NCI-H1417 treated with DMSO at 0.1 percent for 48 hours (cell line): ENCODE measurements around the gene CD79A.
"Not testable (repeated sequence)": the region's sequence is repeated elsewhere in the genome, so short reads cannot be mapped to it uniquely, and the experiment has no call there.

Experiments used
- DNase-seq: peaks from one replicate; lab custom pipeline; 2025; lab: John Stamatoyannopoulos, UW

The CD79A gene

DNA sequence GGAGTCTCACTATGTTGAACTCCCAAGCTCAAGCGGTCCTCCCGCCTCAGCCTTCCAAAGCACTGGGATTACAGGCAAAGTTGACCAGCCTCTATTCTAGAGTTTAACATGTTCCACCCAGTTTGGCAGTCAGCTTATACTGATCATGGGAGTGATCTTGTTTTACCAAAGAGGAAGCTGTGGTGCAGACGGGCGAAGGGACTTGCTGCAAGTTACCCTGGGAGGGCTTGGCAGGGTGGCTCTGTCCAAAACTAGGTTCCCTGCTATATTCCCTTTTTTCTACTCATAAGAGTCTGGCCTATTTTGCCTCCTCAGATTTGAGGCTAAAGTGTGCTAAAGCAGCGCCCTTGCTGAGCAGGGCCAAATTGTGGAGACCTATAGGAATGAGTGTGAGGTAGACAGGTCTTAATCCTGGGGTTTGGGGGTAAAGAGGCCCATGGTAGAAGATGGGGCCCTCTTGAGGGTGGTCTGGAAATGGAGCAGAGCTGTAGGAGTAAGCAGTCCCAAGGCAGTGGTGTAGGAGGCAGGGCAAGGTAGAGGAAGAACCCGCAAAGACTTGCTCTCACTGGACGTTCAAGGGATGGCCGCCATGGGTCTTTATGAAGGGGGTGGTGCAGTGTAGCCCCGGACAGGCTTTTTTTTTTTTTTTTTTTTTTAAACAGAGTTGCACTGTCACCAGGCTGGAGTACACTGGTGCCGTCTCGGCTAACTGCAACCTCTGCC is 13.7 kb upstream of the CD79A start:
- DNase-seq: no peak

DNA sequence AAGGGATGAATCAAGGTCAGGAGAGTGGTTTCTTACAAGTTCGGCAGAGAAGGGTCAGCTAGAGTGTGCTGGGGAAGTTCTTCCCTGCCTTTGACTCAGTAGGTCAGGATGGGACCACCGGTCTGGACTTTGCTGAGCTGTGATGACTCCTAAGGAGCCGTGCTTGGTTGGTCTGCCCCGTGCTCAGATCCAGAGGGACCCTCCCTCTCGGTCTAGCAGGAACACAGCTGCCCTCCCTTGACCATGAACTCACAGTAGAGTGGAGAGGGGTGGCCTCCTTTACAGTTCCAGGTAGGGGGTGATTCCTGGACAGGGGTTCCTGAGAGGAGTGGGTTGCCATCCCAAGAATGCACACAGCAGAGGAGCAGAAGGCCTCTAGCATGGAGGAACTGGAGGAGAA is 12.7 kb upstream of the CD79A start:
- DNase-seq: no peak

DNA sequence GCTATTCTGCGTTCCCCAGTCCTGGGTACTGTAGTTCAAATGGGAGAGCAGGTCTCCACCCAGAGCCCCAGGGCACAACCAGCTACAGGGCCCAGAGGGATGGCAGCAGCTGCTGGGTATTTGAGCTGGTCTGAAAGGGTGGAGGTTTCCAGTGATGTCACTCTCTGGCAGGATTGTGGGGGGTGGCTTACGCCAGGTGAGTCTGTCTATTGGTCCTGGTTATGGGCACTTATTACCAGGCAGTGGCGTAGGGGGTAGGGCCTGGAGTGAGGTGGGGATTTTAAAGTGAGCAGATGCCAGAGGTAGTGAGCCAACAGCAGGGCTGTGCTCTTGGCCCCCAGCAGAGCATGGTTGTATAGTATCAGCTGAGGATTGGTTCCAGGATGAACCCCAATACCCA is 10.8 kb upstream of the CD79A start:
- no peak for DNase-seq

DNA sequence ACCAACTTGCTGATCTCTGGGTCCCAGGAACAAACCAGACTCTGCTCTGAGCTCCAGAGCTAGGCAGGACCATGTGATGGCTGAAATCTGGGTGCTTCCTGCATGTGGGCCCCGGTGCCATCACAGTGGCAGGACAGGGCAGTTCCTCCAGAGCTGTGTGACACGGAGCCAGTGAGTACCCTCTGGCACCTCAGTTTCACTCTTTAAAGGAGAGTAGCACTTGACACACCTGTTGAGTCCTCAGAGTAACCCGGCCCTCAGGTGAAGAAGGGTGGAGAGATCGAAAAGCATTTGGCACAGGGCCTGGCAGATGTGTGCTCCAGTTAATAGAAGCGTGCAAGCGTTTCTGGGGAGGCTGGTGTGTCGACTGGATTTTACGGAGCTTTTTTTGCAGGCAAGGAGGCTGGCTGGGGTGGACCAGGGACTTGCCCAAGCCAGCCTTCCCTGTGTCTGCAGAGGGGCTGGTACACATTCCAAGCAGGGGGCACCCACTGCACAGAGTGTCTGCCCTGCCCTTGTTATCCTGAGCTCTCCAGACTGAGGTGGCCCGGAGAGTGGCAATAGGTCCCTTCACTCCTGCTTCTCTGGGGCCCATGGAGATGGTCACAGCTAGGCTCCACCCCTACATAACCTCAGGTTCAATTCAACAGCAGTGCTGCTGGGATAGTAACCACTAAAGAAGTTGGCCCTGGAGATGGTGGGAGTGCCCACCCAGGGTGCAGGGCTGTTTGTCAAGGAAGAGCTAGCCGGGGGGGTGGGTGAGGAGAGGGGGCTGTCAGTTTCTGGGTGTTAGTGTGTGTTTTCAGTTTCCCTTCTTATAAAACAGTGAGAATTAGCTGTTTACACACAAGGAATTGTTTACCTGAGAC is 8.7 kb upstream of the CD79A start:
- no peak for DNase-seq

DNA sequence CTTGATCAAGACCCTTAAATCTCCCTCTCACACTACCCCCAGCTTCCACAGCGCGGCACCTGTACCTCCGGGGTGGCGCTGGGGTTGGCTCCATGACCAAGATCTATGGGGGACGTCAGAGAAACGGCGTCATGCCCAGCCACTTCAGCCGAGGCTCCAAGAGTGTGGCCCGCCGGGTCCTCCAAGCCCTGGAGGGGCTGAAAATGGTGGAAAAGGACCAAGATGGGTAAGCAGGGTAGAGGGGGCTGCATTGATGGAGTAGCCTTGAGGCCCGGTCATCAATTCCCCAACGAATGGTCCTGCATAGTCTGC is 8.1 kb upstream of the CD79A start:
- no peak for DNase-seq

DNA sequence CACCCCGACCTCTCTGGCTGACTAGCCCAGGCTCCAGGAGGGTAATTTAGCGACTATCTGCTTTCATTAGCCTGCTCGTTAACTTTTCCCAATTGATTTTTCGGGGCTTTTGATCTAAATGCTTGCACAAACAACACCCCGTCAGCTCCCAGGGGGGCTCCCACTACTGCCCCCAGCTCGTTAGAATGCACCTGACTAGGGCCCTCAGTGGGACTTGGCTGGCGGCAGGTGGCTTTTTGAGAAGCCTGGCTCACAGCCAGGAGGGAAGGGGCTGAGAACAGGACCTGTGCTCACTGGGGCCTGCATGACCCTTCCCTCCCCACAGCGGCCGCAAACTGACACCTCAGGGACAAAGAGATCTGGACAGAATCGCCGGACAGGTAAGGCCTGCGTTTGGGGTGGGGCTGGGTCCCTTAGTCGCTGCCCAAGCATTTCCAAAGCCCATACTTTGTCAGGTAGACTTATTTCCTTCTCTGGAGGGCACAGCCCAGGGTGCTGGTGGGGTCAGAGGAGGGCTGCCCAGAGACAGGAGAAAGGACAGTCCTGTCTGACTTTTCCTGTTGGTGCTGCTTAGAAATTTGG is 7.6 kb upstream of the CD79A start:
- no peak for DNase-seq

DNA sequence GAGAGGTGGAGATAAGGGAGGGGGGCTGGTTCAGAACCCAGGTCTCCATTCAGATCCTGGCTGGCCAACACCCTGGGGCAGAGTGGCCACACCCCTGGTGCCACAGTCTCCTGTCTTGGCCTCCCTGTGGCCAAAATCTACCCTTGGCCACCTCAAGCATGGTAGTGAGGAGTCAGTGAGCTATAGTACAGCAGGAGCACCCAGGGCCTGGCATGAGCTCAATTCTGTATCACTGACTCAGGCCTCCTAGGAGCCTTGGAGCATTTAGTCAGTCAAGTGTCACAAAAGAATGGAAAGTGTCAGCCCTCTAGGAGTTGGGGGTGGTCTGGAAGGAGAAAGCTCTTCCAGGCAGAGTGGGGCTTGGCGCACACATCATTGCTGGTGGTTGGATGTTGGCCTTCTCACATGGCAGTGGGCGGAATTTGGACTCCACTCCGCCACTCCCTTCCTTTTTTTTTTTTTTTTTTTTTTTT is 6.6 kb upstream of the CD79A start:
- DNase-seq: no peak

DNA sequence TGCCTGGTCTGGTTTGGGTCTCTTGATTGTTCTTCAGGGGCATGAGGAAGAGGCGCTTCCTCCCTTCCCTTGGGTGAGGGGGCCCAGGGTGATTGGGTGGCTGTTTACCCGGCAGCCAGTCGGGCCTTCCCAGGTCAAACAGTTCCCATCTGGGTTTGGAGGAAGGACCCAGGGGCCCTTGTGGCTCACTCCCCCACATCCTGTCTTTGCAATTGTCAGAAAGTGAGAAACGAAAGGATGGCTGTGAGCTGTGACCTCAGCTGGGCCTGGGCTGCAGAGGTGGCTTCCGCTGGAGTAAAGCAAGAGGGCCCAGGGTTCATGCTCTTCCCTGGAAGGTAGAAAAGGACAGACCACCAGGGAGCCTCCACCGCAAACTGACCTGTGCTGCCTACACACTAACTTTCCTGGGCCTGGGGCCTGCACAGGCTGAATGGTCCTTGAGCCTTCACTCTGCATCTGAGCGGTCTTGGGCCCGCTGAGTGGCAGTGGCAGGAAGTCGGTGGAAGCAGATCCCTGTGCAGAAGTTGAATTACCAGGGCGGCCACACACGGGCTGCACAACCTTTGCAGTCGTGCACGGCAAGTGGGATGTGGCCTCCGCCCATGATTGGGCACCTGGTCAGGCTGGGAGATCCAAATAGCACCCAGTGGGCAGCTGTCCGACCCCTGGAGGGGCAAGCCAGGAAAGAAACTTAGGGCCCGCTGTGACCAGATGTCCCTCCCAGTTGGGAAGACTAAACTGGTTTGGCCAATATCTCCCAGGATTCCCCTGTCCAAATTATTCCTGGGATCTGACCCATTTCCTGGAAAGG is 5.3 kb upstream of the CD79A start:
- no peak for DNase-seq

DNA sequence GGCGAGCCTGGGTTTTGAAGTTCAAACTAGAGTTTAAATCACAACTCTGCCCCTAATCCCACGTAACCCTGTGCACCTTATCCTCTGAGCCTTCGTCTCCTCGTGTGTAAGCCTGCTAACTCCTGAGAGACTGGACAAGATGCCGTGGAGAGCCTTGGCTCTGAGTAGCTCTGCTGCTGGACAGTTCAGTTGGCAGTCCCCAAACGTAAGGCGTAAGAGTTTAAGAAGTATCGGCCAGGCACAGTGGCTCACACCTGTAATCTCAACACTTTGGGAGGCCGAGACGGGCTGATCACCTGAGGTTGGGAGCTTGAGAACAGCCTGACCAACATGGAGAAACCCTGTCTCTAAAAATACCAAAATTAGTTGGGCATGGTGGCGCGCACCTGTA is 4.7 kb upstream of the CD79A start:
- DNase-seq: no peak

DNA sequence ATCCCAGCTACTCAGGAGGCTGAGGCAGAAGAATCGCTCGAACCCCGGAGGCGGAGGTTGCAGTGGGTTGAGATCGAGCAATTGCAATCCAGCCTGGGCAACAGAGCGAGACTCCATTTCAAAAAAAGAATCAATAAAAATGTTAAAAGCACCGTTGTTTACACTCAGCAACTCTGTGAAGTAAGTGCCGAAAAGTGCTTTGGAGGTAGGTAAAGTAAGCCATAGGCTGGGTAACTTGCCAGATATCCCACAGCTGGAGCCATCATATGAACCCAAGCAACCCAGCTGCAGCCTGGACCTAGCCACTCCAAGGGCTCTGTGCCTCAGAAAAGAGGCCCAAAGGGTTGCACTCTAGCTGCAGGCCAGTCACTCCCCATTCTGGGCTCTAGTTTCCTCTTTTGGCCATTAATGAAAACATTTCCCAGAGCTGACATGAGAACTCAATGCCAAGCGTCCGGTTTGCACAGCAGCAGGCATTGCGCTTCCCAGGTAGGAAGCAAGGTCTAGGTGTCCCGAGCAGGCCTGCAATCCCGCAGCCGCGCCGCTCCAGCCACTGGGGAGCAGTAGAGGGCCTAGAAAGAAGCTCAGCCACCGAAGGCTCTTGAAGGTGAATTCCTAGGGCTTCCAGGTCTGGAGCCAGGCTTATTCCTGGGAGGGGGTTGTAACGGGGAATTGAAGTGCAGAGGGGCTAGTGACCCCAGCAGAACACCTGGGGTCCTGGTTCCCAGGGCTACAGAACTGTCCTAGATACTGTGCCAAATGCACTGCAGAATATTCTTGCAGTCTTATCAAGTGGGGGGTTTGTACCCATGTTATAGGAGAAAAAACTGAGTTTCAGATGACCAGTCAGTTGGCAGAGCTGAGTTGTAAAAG is 4.1 kb upstream of the CD79A start:
- no peak for DNase-seq

DNA sequence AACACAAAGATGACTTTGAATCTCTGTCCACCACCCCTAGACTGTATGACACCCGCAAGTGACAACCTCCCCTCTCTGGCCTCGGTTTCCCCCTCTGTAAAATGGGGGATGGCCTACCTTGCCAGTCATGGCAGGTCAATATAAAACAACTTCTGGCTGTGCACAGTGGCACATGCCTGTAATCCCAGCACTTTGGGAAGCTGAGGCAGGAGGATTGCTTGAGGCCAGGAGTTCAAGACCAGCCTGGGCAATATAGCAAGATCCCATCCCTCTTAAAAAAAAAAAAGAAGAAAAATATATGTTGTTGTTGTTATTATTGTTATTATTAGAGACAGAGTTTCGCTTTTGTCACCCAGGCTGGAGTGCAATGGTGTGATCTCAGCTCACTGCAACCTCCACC is 1.1 kb upstream of the CD79A start:
- not testable (repeated sequence) for DNase-seq

DNA sequence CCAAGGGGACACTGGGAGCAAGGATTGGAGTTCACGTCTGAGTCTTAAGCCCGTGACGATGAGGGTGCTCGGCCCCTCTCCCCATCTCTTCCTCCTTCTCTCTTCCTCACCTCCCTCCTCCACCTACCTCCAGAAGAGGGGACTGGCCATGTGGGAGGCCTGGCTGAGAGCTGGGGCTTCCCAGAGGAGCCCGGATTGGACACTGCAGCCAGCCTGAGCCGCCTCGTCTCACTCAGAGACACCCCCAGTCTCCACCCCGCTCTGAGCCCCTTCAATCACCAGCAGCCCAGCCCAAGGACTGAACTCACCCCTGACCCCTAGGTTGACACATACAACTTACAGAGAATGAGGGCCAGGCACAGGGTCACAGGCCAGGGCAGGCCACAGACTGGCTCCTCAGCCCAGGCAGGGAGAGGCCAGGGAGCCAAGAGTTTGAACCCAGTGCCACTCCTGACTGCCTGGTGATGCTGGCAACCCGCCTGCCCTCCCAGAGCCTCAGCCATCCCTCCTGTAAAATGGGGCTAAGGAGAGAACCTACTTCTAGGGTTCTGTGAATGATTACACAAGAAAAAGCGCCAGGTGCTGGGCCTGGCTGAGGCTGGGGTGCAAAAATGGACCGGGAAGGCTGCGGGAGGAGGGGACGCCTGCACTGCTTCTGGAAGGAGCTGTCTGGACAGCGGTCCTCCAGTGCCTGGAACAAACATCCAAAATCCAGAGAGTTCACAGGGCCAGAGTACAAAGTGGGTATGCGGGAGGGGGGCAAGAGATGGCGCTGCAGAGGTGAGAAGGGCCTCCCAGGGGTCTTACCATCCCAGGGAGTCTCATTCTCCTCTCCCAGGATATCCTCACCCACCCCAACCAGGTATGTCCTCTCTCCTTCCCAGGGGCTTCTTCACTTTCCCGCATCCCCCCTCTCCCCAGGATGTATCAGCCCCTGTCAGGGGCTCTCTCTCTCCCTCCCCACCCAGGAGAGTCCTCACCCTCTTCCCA is 1.1 kb downstream of the CD79A start:
- DNase-seq: no peak

DNA sequence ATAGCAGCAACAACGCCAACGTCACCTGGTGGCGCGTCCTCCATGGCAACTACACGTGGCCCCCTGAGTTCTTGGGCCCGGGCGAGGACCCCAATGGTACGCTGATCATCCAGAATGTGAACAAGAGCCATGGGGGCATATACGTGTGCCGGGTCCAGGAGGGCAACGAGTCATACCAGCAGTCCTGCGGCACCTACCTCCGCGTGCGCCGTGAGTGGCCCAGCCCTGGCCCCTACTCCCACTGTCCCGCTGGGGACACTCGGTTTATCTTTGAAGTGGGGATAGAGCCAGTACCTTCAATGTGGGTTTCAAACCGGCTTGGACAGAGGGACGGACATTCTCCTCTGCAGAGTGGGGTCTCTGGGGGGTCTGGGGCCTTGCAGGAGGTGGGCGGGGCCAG is 2.0 kb downstream of the CD79A start:
- no peak for DNase-seq

DNA sequence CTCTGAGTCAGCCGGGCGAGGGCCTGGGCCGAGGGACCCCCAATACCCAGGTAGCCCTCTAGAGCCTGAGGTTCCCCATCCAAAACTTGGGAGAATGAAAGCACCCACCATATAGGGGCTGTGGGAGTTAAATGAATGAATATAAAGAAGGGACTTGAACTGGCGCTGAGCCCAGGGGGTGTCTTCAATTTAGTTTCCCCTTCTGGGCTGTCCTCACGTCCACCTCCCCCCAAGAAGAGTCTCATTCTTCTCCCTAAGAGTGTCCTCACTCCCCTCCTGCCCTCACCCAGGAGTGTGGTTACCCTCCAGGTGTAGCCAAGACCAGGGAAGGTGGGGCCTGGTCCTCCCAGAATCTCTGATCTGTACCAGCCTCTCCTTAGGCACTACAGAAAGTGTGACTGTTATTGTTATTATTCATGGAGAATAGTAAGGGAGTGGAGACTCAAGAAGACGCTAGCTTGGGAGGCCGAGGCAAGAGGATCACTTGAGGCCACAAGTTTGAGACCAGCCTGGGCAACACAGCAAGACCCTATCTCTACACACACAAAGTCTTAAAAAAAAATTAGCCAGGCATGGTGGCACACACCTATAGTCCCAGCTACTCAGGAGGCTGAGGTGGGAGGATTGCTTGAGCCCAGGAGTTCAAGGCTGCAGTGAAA is 2.7 kb downstream of the CD79A start:
- no peak for DNase-seq

DNA sequence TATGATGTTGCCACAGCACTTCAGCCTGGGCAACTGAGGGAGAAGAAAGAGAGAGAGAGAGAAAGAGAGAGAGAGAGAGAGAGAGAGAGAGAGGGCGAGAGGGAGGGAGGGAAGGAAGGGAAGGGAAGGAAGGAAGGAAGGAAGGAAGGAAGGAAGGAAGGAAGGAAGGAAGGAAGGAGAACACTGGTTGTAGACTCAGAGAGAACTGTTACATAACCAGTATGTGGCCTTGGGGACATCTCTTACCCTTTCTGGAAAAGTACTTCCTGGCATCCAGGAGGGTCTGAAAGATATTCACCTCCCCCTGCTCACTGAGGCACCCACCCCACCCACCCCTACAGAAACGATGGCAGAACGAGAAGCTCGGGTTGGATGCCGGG is 3.2 kb downstream of the CD79A start:
- DNase-seq: no peak

DNA sequence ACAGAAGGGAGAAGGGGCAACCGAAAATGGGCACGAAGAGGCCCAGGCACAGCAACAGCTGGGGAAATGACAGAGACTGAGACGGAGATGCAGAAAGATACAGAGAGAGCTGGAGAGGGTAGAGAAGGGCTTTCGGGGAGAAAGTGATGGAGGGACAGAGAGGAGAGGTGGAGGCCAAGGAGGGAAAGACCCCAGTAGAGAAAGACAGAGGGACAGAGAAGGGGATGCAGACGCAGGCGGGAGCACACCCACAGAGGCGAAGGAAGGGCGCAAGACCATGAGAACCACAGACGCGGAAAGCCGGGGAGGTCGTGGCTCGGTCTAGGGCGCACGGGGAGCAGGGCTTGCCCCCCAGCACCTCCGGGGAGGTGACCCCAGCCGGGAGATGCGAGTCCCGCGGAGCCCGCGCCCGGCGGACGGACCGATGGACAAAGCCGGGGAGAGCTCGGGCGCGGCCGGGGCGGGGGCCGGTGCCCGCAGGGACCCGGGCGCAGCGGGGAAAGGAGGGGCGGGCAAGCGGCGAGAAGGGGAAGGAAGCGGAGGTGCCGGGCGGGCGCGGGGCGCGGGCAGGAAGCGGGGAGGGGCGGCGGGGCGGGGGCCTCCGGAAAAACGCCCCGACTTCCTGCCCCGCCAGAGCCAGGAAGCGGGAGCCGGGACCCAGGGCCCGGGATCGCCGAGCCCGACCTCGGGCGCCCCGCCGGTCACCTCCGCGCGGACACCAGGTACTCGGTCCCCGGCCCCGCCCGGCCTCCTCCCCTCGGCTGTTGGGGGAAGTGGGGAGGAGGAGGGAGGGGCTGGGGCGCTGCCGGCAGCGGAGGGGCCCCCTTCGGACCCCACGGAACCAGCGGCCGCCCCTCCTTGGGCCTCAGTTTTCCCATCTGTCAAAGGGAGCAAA is 5.7 kb downstream of the CD79A start, which contains the start of gene ARHGEF1:
Gene ARHGEF1 (plus strand): TSS at position 617 of the 895 bp plus-strand sequence. CDS start 4,899 bp downstream, outside the sequence.
- DNase-seq: no peak

DNA sequence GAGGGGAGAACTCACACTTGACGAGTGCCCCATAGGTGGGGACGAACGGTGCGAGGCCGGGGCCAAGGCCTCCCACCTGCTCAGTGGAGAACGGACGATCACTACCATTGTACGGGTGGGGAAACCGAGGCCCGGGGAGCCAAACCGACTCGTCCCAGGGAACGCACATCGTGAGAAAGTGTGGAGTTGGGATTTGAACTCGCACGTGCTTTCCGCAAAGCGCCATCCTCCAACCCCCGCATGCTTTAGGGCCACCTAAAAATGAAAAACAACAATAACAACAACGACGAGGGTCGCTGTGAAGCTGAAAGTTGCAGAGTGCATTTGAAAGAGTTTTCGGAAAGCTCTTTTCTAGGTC is 6.4 kb downstream of the CD79A start:
- DNase-seq: no peak
